Prostate gland (tissue), 2 donors: ENCODE data around the gene TSPAN31.

ENCODE experiments used
- POLR2A ChIP-seq: fragments of 450-650 bp; IDR thresholded peaks from one replicate; pipeline ENCODE4 v1.6.1; 2016; ENCODE audit warnings: antibody characterized with exemption, mild to moderate bottlenecking
- POLR2AphosphoS5 ChIP-seq: sonication (generic); formaldehyde crosslinking; IDR thresholded peaks from one replicate; pipeline ENCODE4 v1.6.1; 2017; ENCODE audit warnings: antibody characterized with exemption
- TF ChIP-seq, protein P1 (sequence below), 4 experiments: fragments of 200-600 bp in 2 of 4; fragments of 450-650 bp in 2 of 4; sonication (generic) in 2 of 4; IDR thresholded peaks; 1 replicate in 3 of 4; 2 replicates in 1 of 4; pipeline ENCODE4 v1.5.1; 2016 to 2019; ENCODE audit warnings: antibody characterized with exemption in 4 of 4, mild to moderate bottlenecking in 2 of 4, moderate library complexity in 2 of 4

DNA sequence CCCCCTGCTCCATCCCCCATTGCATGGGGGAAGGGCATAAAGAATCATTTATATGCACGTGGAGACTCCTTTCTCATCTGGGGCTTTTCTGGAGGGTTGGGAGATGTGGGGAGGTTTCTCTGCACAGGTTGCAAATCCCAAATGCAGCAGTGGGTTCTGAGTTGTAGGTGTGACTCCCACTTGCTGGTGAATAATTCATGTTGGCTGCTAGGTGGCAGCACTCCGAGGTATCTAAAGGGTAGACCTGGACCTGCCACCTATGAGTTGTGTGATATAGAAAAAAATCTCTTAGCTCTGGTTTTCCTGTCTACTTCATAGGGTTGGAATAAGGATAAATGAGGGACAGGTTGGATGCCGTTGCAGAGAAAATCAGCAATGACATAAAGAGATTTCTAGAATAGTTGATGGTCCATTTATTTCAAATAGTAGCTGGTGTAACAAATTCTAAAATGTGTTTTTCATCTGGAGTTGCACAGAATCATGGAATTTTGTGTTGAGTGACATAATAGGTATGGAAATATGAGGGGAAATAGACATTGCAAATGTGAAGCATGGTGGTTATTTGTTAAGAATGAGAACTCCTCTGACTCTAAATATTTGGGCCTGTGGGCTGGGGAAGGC, 14.6 kb downstream of the TSPAN31 start:
- TF ChIP-seq, protein P1, sequence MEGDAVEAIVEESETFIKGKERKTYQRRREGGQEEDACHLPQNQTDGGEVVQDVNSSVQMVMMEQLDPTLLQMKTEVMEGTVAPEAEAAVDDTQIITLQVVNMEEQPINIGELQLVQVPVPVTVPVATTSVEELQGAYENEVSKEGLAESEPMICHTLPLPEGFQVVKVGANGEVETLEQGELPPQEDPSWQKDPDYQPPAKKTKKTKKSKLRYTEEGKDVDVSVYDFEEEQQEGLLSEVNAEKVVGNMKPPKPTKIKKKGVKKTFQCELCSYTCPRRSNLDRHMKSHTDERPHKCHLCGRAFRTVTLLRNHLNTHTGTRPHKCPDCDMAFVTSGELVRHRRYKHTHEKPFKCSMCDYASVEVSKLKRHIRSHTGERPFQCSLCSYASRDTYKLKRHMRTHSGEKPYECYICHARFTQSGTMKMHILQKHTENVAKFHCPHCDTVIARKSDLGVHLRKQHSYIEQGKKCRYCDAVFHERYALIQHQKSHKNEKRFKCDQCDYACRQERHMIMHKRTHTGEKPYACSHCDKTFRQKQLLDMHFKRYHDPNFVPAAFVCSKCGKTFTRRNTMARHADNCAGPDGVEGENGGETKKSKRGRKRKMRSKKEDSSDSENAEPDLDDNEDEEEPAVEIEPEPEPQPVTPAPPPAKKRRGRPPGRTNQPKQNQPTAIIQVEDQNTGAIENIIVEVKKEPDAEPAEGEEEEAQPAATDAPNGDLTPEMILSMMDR (IDR thresholded peaks at IDR 0.05) = peak in 2 of 4 experiments; percentile 15 to 41
- TF ChIP-seq POLR2A (no peak), POLR2AphosphoS5 (no peak)
